ENCODE results near the gene RASGRF2.

Gene RASGRF2

DNA sequence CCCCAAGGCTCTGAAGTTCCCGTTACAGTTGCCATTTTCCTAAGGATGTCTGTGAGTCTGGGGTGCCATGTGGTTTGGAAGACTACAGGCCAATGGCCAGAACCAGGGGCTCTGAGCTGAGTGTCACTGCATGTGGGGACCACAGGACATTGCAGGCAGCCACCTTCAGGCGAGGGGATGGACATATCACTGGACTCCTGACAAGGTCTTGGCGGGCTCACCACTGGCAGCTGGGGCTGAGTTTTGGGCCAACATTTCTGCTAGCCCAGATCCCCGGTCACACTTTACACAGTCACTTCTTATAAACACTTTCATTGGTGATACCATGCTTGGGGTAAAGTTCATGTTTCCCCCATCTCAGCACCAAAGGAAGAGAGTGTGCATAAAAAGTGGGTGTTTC is 109.8 kb downstream of the RASGRF2 start:
- no peak for DNase-seq
- Mint-ChIP-seq H3K27ac (no peak overlapping the region), H3K4me1 (no peaks in the 10 kb centered on the region), H3K36me3 (ENCODE audit: low read depth) (no peaks in the 10 kb centered on the region), H3K4me3 (no peak overlapping the region), H3K27me3 (ENCODE audit: low read depth, poor library complexity) (no peaks in the 10 kb centered on the region), H3K9me3 (no peaks in the 10 kb centered on the region)
- TF ChIP-seq, protein P1, sequence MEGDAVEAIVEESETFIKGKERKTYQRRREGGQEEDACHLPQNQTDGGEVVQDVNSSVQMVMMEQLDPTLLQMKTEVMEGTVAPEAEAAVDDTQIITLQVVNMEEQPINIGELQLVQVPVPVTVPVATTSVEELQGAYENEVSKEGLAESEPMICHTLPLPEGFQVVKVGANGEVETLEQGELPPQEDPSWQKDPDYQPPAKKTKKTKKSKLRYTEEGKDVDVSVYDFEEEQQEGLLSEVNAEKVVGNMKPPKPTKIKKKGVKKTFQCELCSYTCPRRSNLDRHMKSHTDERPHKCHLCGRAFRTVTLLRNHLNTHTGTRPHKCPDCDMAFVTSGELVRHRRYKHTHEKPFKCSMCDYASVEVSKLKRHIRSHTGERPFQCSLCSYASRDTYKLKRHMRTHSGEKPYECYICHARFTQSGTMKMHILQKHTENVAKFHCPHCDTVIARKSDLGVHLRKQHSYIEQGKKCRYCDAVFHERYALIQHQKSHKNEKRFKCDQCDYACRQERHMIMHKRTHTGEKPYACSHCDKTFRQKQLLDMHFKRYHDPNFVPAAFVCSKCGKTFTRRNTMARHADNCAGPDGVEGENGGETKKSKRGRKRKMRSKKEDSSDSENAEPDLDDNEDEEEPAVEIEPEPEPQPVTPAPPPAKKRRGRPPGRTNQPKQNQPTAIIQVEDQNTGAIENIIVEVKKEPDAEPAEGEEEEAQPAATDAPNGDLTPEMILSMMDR (IDR thresholded peaks at IDR 0.05): no peak

DNA sequence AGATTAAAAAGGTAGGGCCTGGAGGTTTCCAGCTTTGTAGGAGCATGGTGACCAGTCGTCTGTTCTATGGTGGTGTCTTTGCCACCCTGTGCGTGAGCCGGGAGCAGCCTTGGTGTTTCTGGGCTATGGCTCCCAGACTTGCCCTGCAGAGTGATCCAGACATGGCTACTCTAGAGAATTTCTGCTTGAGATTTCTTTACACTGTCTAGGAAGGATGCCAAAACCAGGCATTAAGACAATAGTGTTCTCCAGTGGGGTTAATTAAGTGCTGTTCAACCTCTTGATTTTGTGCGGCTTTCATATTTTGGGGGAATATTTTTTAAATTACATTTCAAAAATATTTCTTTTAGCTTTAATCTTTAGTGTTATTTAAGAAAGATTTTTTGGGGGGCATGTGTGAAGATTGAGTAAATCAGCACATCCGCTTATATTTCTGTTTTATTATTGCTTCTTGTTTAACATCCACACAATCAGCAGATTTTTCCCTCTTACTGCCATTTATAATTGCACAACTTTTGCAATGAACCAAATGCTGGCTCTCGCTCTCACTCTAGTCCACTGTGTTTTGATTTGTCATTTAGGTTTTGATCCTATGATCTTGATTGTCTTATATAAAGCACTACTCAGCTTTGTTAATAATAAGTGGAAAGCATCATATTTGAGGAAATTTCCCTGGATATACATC is 110.5 kb downstream of the RASGRF2 start:
- no peaks in the 10 kb centered on the region for H3K27me3 Mint-ChIP-seq (ENCODE audit: low read depth, poor library complexity)
- no peak for DNase-seq
- no peaks in the 10 kb centered on the region for H3K4me1 Mint-ChIP-seq
- TF ChIP-seq, protein P1 (IDR thresholded peaks at IDR 0.05): no peak
- H3K36me3 Mint-ChIP-seq (ENCODE audit: low read depth): no peaks in the 10 kb centered on the region
- no peak overlapping the region for H3K4me3 Mint-ChIP-seq
- H3K9me3 Mint-ChIP-seq: no peaks in the 10 kb centered on the region
- no peak overlapping the region for H3K27ac Mint-ChIP-seq

DNA sequence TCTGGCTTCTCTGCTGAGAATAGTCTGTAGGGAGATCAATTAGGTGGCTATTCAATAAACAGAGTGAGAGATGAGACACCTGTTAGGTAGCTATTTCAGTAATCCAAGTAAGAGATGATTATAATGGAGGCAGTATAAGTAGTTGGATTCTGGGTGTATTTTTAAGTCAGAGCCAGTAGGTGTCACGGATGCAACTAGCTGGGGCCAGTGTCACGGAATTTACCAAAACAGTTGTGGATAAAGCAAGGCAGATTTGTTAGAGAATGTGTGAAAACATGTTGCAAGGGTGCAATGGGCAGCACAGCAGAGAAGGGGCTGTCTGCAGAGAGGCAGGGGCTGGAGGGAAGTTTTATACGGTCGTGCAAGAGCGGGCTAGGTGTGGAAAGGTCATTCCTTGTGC is 114.9 kb downstream of the RASGRF2 start:
- Mint-ChIP-seq H3K4me1 (no peaks in the 10 kb centered on the region), H3K27me3 (ENCODE audit: low read depth, poor library complexity) (no peaks in the 10 kb centered on the region), H3K9me3 (peaks cover 15% of the 10 kb centered on the region), H3K36me3 (ENCODE audit: low read depth) (no peaks in the 10 kb centered on the region), H3K4me3 (no peak overlapping the region), H3K27ac (no peak overlapping the region)
- TF ChIP-seq, protein P1 (IDR thresholded peaks at IDR 0.05): no peak
- no peak for DNase-seq

DNA sequence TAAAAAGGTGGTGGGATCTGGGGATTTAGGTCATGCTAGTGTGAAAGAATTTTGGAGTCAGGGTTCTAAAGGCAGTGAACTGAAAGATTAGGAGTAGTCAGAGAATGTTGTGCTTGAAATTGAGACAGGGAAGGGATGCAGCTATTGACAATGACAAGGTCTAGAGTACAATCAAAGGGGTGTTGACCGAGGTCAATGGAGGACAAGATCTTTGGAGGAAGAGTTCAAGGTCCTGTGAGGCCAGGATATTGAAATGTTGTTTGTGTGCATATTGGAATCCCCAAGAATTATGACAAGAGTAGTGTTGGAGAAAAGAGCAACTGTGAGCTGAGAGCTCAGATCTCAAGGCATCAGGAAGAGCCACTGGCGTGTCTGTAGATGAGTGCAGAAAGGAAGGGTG is 116.9 kb downstream of the RASGRF2 start:
- peaks cover 15% of the 10 kb centered on the region for H3K9me3 Mint-ChIP-seq
- no peaks in the 10 kb centered on the region for H3K4me1 Mint-ChIP-seq
- no peak overlapping the region for H3K27ac Mint-ChIP-seq
- no peaks in the 10 kb centered on the region for H3K27me3 Mint-ChIP-seq (ENCODE audit: low read depth, poor library complexity)
- H3K4me3 Mint-ChIP-seq: no peak overlapping the region
- H3K36me3 Mint-ChIP-seq (ENCODE audit: low read depth): no peaks in the 10 kb centered on the region
- TF ChIP-seq, protein P1 (IDR thresholded peaks at IDR 0.05): no peak
- no peak for DNase-seq

DNA sequence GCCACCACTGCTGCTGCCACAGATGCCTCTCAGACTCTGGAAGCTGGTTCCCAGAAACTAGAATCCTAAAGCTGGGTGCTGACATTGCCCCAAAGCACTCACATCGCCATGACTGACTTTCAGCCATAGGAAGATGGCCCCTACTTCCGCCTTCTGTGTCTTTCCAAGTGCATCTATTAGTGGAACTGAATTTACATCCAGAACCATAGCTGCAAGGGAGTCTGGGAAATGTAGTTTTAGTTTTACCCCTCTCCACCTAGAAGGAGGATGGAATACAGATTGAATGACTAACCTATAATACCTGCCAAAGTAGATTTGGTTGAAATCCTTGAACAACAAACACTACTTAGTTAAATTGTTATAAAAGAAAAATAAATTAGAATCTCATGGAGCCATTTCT is 118.8 kb downstream of the RASGRF2 start:
- no peaks in the 10 kb centered on the region for H3K4me1 Mint-ChIP-seq
- H3K36me3 Mint-ChIP-seq (ENCODE audit: low read depth): no peaks in the 10 kb centered on the region
- TF ChIP-seq, protein P1 (IDR thresholded peaks at IDR 0.05): no peak
- DNase-seq: no peak
- H3K9me3 Mint-ChIP-seq: peaks cover 15% of the 10 kb centered on the region
- H3K27ac Mint-ChIP-seq: no peak overlapping the region
- H3K27me3 Mint-ChIP-seq (ENCODE audit: low read depth, poor library complexity): no peaks in the 10 kb centered on the region
- H3K4me3 Mint-ChIP-seq: no peak overlapping the region

DNA sequence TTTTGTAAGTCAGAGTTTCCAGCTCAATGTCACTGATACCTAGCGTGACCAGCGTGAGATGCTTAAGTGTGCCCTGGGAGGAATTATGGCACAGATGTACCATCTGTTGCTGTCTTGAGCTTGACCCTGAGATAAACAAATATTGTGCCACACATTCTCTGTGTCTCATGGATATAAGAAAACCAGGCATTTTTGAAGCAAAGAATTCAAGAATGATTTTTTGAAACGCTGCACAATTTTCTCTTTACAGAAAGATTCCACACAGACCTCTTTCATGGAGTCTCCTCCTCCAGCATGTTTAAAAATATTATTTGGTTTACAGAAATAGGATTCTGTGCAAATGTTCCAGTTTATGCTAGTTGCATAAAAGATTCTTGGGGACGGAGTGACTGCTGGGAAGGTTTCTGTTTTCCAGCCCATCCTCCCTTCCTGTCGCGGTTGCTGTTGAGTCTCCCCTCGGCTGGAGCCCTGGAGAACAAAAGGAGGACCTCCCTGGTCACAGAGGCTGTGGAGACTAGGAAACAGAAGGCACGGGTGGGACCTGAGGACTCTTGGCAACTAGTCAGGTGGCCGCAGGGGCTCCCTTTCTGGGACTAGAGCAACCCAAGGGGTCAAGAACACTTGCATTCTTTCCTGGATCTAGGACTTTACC is 120.8 kb downstream of the RASGRF2 start:
- Mint-ChIP-seq H3K27ac (no peak overlapping the region), H3K4me3 (no peak overlapping the region), H3K27me3 (ENCODE audit: low read depth, poor library complexity) (no peaks in the 10 kb centered on the region), H3K4me1 (no peaks in the 10 kb centered on the region), H3K36me3 (ENCODE audit: low read depth) (no peaks in the 10 kb centered on the region), H3K9me3 (peaks cover 15% of the 10 kb centered on the region)
- DNase-seq: no peak
- TF ChIP-seq, protein P1 (IDR thresholded peaks at IDR 0.05): no peak

Measured in nephron progenitor cell (in vitro differentiated cells).